ENCODE results near the gene ASF1B. TPM values are rescaled to one million over a fixed set of nuclear protein-coding genes. Genes with fewer than 3 reads are reported as not detected.

Gene ASF1B
- total RNA-seq, 1 donor from 2014 or later: 2.3 TPM

GRCh38 chr19:14102102-14102696 lies 34.2 kb downstream of the ASF1B start:
- Mint-ChIP-seq H3K9me3 (ENCODE audit: unreplicated experiment) (no peaks in the 10 kb centered on the region), H3K27ac (ENCODE audit: unreplicated experiment) (no peak overlapping the region), H3K4me3 (ENCODE audit: unreplicated experiment) (no peak overlapping the region), H3K27me3 (ENCODE audit: unreplicated experiment) (peaks cover 4% of the 10 kb centered on the region), H3K4me1 (ENCODE audit: low read depth, unreplicated experiment) (no peaks in the 10 kb centered on the region), H3K36me3 (ENCODE audit: unreplicated experiment) (no peaks in the 10 kb centered on the region)
- DNase-seq: no peak
- TF ChIP-seq, protein P1, sequence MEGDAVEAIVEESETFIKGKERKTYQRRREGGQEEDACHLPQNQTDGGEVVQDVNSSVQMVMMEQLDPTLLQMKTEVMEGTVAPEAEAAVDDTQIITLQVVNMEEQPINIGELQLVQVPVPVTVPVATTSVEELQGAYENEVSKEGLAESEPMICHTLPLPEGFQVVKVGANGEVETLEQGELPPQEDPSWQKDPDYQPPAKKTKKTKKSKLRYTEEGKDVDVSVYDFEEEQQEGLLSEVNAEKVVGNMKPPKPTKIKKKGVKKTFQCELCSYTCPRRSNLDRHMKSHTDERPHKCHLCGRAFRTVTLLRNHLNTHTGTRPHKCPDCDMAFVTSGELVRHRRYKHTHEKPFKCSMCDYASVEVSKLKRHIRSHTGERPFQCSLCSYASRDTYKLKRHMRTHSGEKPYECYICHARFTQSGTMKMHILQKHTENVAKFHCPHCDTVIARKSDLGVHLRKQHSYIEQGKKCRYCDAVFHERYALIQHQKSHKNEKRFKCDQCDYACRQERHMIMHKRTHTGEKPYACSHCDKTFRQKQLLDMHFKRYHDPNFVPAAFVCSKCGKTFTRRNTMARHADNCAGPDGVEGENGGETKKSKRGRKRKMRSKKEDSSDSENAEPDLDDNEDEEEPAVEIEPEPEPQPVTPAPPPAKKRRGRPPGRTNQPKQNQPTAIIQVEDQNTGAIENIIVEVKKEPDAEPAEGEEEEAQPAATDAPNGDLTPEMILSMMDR (IDR thresholded peaks at IDR 0.05; ENCODE audit: partially characterized antibody, unreplicated experiment): no peak

GRCh38 chr19:14101003-14101545 lies 35.3 kb downstream of the ASF1B start:
- Mint-ChIP-seq H3K9me3 (ENCODE audit: unreplicated experiment) (peaks cover 3% of the 10 kb centered on the region), H3K4me1 (ENCODE audit: low read depth, unreplicated experiment) (no peaks in the 10 kb centered on the region), H3K36me3 (ENCODE audit: unreplicated experiment) (no peaks in the 10 kb centered on the region), H3K27me3 (ENCODE audit: unreplicated experiment) (peaks cover 4% of the 10 kb centered on the region), H3K27ac (ENCODE audit: unreplicated experiment) (no peak overlapping the region), H3K4me3 (ENCODE audit: unreplicated experiment) (no peak overlapping the region)
- no peak for DNase-seq
- TF ChIP-seq, protein P1 (IDR thresholded peaks at IDR 0.05; ENCODE audit: partially characterized antibody, unreplicated experiment): no peak

- no peak for DNase-seq
- Mint-ChIP-seq H3K4me1 (ENCODE audit: low read depth, unreplicated experiment) (no peaks in the 10 kb centered on the region), H3K9me3 (ENCODE audit: unreplicated experiment) (peaks cover 6% of the 10 kb centered on the region), H3K4me3 (ENCODE audit: unreplicated experiment) (no peak overlapping the region), H3K36me3 (ENCODE audit: unreplicated experiment) (peaks cover 4% of the 10 kb centered on the region), H3K27me3 (ENCODE audit: unreplicated experiment) (peaks cover 6% of the 10 kb centered on the region), H3K27ac (ENCODE audit: unreplicated experiment) (no peak overlapping the region)
- TF ChIP-seq, protein P1 (IDR thresholded peaks at IDR 0.05; ENCODE audit: partially characterized antibody, unreplicated experiment): no peak
These were observed 38.7 kb downstream of the ASF1B start for GRCh38 chr19:14097532-14098151.

- Mint-ChIP-seq H3K9me3 (ENCODE audit: unreplicated experiment) (peaks cover 8% of the 10 kb centered on the region), H3K4me3 (ENCODE audit: unreplicated experiment) (no peak overlapping the region), H3K27ac (ENCODE audit: unreplicated experiment) (no peak overlapping the region), H3K36me3 (ENCODE audit: unreplicated experiment) (peaks cover 4% of the 10 kb centered on the region), H3K27me3 (ENCODE audit: unreplicated experiment) (peaks cover 7% of the 10 kb centered on the region), H3K4me1 (ENCODE audit: low read depth, unreplicated experiment) (peaks cover 3% of the 10 kb centered on the region)
- TF ChIP-seq, protein P1 (IDR thresholded peaks at IDR 0.05; ENCODE audit: partially characterized antibody, unreplicated experiment): no peak
- no peak for DNase-seq
These were observed 40.0 kb downstream of the ASF1B start for GRCh38 chr19:14096272-14096992.

Measured in glutamatergic neuron (in vitro differentiated cells).